Tibial nerve (tissue), 4 donors: Measurements from ENCODE around the gene CCDC88C.

Experiments
- EP300 ChIP-seq, 2 donors: sonication (generic); formaldehyde crosslinking; IDR thresholded peaks; one replicate each; pipeline ENCODE4 v1.6.1; 2017; ENCODE audit warnings: antibody characterized with exemption in 2 of 2, mild to moderate bottlenecking in 1 of 2
- POLR2A ChIP-seq, 2 donors: fragments of 450-650 bp; IDR thresholded peaks; one replicate each; pipeline ENCODE4 v1.6.1; 2017; ENCODE audit warnings: antibody characterized with exemption in 2 of 2, mild to moderate bottlenecking in 2 of 2, moderate library complexity in 2 of 2
- TF ChIP-seq, protein P1 (sequence below), 5 experiments: fragments of 200-600 bp in 3 of 5; fragments of 450-650 bp in 2 of 5; sonication (generic) in 3 of 5; IDR thresholded peaks; one replicate each; pipeline ENCODE4 v1.5.1; 2016 to 2019; ENCODE audit warnings: antibody characterized with exemption in 5 of 5, mild to moderate bottlenecking in 3 of 5, moderate library complexity in 2 of 5

DNA sequence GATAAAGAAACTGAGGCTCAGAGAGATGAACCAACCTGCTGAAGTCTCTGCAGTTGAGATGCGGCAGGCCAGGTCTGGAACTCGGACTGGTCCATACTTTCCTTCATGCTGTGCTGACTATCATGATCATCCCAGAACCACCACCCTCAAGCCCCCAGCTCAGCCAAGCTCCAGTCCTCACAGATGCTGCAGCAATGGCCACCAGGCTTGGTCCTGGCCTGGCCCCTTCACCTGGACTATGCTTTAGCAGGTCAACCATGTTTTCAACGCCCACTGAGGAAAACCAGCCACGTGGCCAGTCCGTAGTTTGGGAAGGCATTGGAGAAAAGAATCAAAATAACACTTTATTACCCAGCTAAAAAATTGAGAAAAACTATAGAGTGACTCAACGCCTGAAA, 174.5 kb downstream of the CCDC88C start:
- TF ChIP-seq POLR2A (IDR thresholded peaks at IDR 0.05), result no peak
- TF ChIP-seq, protein P1, sequence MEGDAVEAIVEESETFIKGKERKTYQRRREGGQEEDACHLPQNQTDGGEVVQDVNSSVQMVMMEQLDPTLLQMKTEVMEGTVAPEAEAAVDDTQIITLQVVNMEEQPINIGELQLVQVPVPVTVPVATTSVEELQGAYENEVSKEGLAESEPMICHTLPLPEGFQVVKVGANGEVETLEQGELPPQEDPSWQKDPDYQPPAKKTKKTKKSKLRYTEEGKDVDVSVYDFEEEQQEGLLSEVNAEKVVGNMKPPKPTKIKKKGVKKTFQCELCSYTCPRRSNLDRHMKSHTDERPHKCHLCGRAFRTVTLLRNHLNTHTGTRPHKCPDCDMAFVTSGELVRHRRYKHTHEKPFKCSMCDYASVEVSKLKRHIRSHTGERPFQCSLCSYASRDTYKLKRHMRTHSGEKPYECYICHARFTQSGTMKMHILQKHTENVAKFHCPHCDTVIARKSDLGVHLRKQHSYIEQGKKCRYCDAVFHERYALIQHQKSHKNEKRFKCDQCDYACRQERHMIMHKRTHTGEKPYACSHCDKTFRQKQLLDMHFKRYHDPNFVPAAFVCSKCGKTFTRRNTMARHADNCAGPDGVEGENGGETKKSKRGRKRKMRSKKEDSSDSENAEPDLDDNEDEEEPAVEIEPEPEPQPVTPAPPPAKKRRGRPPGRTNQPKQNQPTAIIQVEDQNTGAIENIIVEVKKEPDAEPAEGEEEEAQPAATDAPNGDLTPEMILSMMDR (IDR thresholded peaks at IDR 0.05), result no peak
- no peak for TF ChIP-seq EP300 (IDR thresholded peaks at IDR 0.05)
